Panc1 (cell line): ENCODE results near the gene CPNE9. TPM values are rescaled to one million over a fixed set of nuclear protein-coding genes. Genes with fewer than 3 reads are reported as not detected.

Experiments used
- ATAC-seq: fragments of 200-7000 bp; cut with Tn5 transposase; 2 replicates; pipeline ENCODE4 v1.9.1; 2020; ENCODE audit warnings: mild to moderate bottlenecking, moderate library complexity
- BruUV-seq: library from RNA; stranded (reverse); fragments of 400-500 nt; replicated peaks from 2 replicates; lab custom pipeline; 2021; lab: Mats Ljungman, UMichigan
- CTCF ChIA-PET: fragments of 300-600 bp; sonication (Branson Sonifier 250); formaldehyde crosslinking; loops from one replicate; lab custom pipeline; 2022; ENCODE audit warnings: antibody characterized with exemption; lab: Charles Lee
- POLR2A ChIA-PET: fragments of 300-600 bp; sonication (Branson Sonifier 250); formaldehyde crosslinking; loops from one replicate; lab custom pipeline; 2022; ENCODE audit warnings: antibody characterized with exemption; lab: Charles Lee
- DNase-seq: peaks from one replicate; pipeline ENCODE4 v3.0.0-alpha.2; 2010; ENCODE audit warnings: low read depth, low spot score
- H3K27ac ChIP-seq: 2 replicates; pipeline ENCODE4 v1.5.1; 2011; ENCODE audit warnings: mild to moderate bottlenecking, low read length, inconsistent platforms
- H3K27me3 ChIP-seq: fragments of 200-500 bp; sonication (Bioruptor generic); 2 replicates; pipeline ENCODE4 v1.6.0; 2014; ENCODE audit warnings: low read length, inconsistent platforms; ENCODE audit not compliant: control insufficient read depth, insufficient read depth
- H3K36me3 ChIP-seq: fragments of 200-500 bp; sonication (Bioruptor generic); 2 replicates; pipeline ENCODE4 v1.5.1; 2014; ENCODE audit warnings: inconsistent platforms, mild to moderate bottlenecking, low read length, moderate library complexity; ENCODE audit not compliant: control insufficient read depth, insufficient read depth
- H3K4me1 ChIP-seq: 2 replicates; pipeline ENCODE4 v1.5.1; 2011; ENCODE audit warnings: inconsistent platforms, mild to moderate bottlenecking, low read length, moderate library complexity; ENCODE audit not compliant: control insufficient read depth, insufficient read depth
- H3K4me3 ChIP-seq, 2 experiments: 2 replicates each; pipeline ENCODE4 v1.5.1; 2011 to 2012; ENCODE audit warnings: low read depth in 2 of 2, low read length in 2 of 2, mild to moderate bottlenecking in 2 of 2, inconsistent platforms in 1 of 2, moderate library complexity in 1 of 2
- H3K9me3 ChIP-seq: fragments of 200-500 bp; sonication (Bioruptor generic); 2 replicates; pipeline ENCODE4 v1.5.1; 2014; ENCODE audit warnings: low read depth, mild to moderate bottlenecking, inconsistent platforms, low read length, moderate library complexity; ENCODE audit not compliant: control insufficient read depth, insufficient read depth
- CTCF ChIP-seq: fragments of 450-650 bp; IDR thresholded peaks from 2 replicates; pipeline ENCODE4 v1.5.1; 2017; ENCODE audit warnings: mild to moderate bottlenecking
- POLR2AphosphoS5 ChIP-seq: IDR thresholded peaks from 2 replicates; pipeline ENCODE4 v1.6.1; 2012; ENCODE audit warnings: mild to moderate bottlenecking, low read depth, low read length, moderate library complexity
- REST ChIP-seq, 2 experiments: IDR thresholded peaks; 2 replicates each; pipeline ENCODE4 v1.6.1; 2011 to 2012; ENCODE audit warnings: low read depth in 2 of 2, control low read depth in 1 of 2, low read length in 1 of 2, mild to moderate bottlenecking in 1 of 2, moderate library complexity in 1 of 2; ENCODE audit not compliant: insufficient read depth in 1 of 2
- SIN3A ChIP-seq: IDR thresholded peaks from 2 replicates; pipeline ENCODE4 v1.6.1; 2012; ENCODE audit warnings: low read depth, mild to moderate bottlenecking, low read length, moderate library complexity, borderline replicate concordance; ENCODE audit not compliant: insufficient read depth
- TCF7L2 ChIP-seq: IDR thresholded peaks from 2 replicates; pipeline ENCODE4 v1.6.1; 2011; ENCODE audit warnings: mild to moderate bottlenecking, low read depth, low read length, inconsistent platforms
- in situ Hi-C: cut with HindIII; loops from 2 replicates; pipeline ENCODE4 v1.10.0; 2016; ENCODE audit warnings: low sequenced_read_pairs, low pct_unique_long_range_greater_than_20kb
- intact Hi-C: fragments of 100-400 bp; cut with micrococcal nuclease; formaldehyde crosslinking; loops from one replicate; pipeline ENCODE4 v1.10.0; 2022; ENCODE audit not compliant: unreplicated experiment
- total RNA-seq: library from RNA; stranded (reverse); gene quantifications from one replicate; pipeline ENCODE4 v1.2.1, GENCODE V29; 2021; ENCODE audit not compliant: unreplicated experiment

CPNE9 gene
- total RNA-seq, 1 experiment from 2014 or later, result 0.13 TPM

- Histone ChIP-seq H3K4me3 (no peak overlapping the region), H3K27ac (no peak overlapping the region), H3K9me3 (no peaks in the 10 kb centered on the region), H3K36me3 (no peaks in the 10 kb centered on the region), H3K4me1 (no peaks in the 10 kb centered on the region), H3K27me3 (peaks cover 4% of the 10 kb centered on the region)
- intact Hi-C loops (no loop called here), in situ Hi-C loops (no loop called here)
- DNase-seq, result no peak
- no peak for ATAC-seq
- POLR2A ChIA-PET, result no interaction called here
- CTCF ChIA-PET, result no interaction called here
- TF ChIP-seq TCF7L2 (no peak), SIN3A (no peak), CTCF (no peak), REST (IDR thresholded peaks at IDR 0.05; ENCODE audit: insufficient read depth in 1 of 2, low read depth in 2 of 2, low read length in 1 of 2) (no peak), POLR2AphosphoS5 (no peak)
- BruUV-seq, result no TSS peak
These were observed 6.6 kb downstream of the CPNE9 start for GRCh38 chr3:9710174-9710739.

GRCh38 chr3:9712415-9712814 is 8.8 kb downstream of the CPNE9 start:
- ChIA-PET POLR2A (no interaction called here), CTCF (no interaction called here)
- H3K4me1 ChIP-seq, result 0 out of 2 replicates have a peak, but pooled peaks cover 4% of the 10 kb centered on the region
- in situ Hi-C loops (no loop called here), intact Hi-C loops (no loop called here)
- H3K36me3 ChIP-seq, result no peaks in the 10 kb centered on the region
- H3K27ac ChIP-seq, result no peak overlapping the region
- no TSS peak for BruUV-seq
- no peaks in the 10 kb centered on the region for H3K9me3 ChIP-seq
- H3K4me3 ChIP-seq, result no peak overlapping the region
- ATAC-seq (no peak), DNase-seq (no peak)
- TF ChIP-seq CTCF (no peak), POLR2AphosphoS5 (no peak), TCF7L2 (no peak), REST (IDR thresholded peaks at IDR 0.05; ENCODE audit: insufficient read depth in 1 of 2, low read depth in 2 of 2, low read length in 1 of 2) (no peak), SIN3A (no peak)
- H3K27me3 ChIP-seq, result peaks cover 4% of the 10 kb centered on the region
